Stimulated activated CD8-positive, alpha-beta memory T cell treated with anti-CD3 and anti-CD28 coated beads, Interleukin-12 subunit alpha, Interleukin-12 subunit beta, amount 100 ng/mL, for 4 hours (primary cell): ENCODE results near the gene ARL4C.

Experiments used
- DNase-seq: peaks from one replicate; pipeline ENCODE4 v3.0.0-alpha.2; 2020; ENCODE audit warnings: low read depth

Gene ARL4C

DNA sequence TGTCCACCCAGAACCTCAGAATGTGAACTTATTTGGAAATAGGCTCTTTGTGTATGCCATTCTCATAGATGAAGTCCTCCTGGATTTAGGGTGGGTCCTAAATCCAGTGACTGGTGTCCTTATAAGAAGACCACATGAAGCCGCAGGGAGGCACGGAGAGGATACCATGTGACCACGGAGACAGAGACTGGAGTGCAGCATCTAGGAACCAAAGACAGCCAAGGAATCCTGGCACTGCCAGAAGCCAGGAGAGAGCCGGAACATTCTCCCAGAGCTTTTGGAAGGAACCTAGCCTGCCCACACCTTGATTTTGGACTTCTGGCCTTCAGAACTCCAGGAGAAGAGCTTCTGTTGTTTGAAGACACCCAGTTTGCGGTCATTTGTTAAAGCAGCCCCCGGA is 49.7 kb downstream of the ARL4C start:
- DNase-seq, result no peak

- DNase-seq, result peak; percentile 61
Observed at GRCh38 chr2:234446404-234447076, 50.3 kb downstream of the ARL4C start.

DNA sequence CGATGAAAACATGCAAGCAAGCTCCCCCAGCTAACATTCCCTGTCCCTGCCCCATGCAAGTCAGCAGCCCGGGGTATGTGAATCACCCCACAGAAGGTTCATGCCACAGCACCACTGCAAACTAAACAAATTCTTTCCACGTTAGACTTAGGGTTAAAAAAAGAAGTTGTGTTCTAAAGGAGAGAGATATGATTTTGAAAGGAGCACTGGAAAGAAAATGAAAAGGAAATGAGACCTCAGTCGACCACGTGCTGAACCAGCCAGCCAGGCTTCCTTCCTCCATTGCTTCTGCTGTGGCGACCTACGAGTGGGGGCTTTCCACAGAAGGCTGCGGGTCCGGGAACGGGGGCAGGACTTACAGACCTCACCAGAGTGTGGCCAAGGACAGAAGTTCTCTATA is 52.0 kb downstream of the ARL4C start:
- DNase-seq, result no peak

DNA sequence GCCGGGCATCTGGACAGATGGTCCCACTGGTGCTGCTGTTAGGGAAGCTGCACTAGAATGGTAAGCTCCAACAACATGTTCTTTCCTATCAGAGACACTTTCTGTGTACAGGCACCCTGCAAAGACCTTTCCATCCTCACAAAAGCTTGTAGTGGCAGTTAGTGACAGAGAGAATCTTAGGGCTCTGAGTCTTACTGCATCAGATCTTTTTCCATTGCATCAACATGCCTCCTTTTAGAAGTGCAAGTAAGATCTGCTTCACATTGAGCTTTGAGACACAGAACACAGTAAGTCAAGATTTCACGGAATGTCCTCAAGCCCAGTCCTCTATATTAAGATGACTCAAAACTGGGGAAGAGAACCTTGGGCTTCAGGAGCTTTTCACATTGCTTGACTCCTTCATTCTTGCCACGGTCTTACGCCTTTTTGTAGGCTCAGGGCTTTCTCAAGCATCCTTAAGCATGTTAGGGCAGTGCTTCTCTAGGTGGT is 52.6 kb downstream of the ARL4C start:
- DNase-seq, result no peak
